HG03520 (cell line): ENCODE measurements around the gene GALNT12.

Experiments
- ATAC-seq: cut with Tn5 transposase; IDR thresholded peaks from one replicate; pipeline ENCODE4 v1.9.1; 2021; ENCODE audit warnings: mild to moderate bottlenecking, moderate library complexity; ENCODE audit not compliant: unreplicated experiment

GALNT12 gene

DNA sequence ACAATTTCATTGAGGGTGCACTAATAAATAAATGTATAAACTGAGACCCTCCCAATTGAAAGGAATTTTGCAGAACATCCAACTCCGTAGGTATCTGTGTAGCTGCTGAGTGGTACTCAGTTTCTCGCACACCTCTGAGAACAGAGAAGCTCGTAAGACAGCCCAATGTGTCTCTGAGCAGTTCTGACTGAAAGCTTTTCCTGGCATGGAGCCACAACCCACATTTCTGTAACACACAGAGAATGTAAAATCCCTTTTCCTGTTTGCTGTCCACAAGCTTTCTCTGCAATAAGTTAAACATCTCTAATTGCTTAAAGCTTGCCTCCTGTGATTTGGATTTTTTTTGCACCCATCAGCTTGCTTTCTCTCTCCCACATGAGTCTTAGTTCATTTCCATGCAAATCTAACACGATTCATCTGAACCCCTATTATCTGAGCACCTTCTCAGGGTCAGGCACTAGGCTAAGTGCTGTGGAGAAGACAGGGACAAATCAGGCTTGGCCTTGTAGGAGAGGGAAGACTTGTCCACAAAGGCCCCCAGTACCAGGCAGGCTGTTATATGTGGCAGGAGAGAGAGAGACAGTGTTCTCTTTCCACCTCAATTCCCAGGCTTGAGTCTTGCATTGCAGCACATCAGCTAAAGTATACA lies 92.1 kb downstream of the GALNT12 start:
- no peak for ATAC-seq
